HepG2 (cell line): ENCODE data around the gene NALCN. TPM values are rescaled to one million over a fixed set of nuclear protein-coding genes. Genes with fewer than 3 reads are reported as not detected.

Experiments
- ATAC-seq: fragments of 200-7000 bp; cut with Tn5 transposase; 3 replicates; pipeline ENCODE4 v1.9.1; 2020; ENCODE audit warnings: mild to moderate bottlenecking, moderate library complexity
- BruUV-seq: library from RNA; stranded (reverse); fragments of 400-500 nt; replicated peaks from 2 replicates; lab custom pipeline; 2021; lab: Mats Ljungman, UMichigan
- CTCF ChIA-PET: fragments of 300-600 bp; formaldehyde crosslinking; extraction: SDS; loops from one replicate; lab custom pipeline; 2021; ENCODE audit warnings: low total read pairs, inconsistent platforms, low intra/inter-chr PET ratio; lab: Yijun Ruan, JAX
- POLR2A ChIA-PET: fragments of 350-600 bp; sonication (Branson Sonifier 250); formaldehyde crosslinking; loops from one replicate; lab custom pipeline; 2020; ENCODE audit warnings: antibody characterized with exemption, inconsistent platforms; lab: Yijun Ruan, JAX
- DNase-seq: peaks from one replicate; pipeline ENCODE4 v3.0.0-alpha.2; 2015; ENCODE audit warnings: low spot score
- FAIRE-seq: peaks from 3 replicates; lab custom pipeline; 2011; peaks lifted over from hg19 to GRCh38; lab: Jason Lieb, UNC
- H2AFZ ChIP-seq: one replicate; pipeline ENCODE4 v1.6.1; 2011; ENCODE audit warnings: low read length, inconsistent platforms
- H3K27ac ChIP-seq: fragments of 300-600 bp; 3 replicates; pipeline ENCODE4 v1.8.0; 2011; ENCODE audit warnings: mixed run types, mild to moderate bottlenecking, mixed read lengths, low read length, inconsistent platforms; ENCODE audit not compliant: insufficient read depth; ENCODE audit errors: extremely low read length
- H3K27me3 ChIP-seq, 2 experiments: fragments of 200-600 bp in 1 of 2; 2 replicates in 1 of 2; 3 replicates in 1 of 2; pipeline versions ENCODE4 v1.6.0 to v1.8.0; 2011; ENCODE audit warnings: low read length in 2 of 2, mild to moderate bottlenecking in 2 of 2, moderate library complexity in 2 of 2, inconsistent platforms in 1 of 2; ENCODE audit not compliant: insufficient read depth in 2 of 2, control insufficient read depth in 1 of 2
- H3K36me3 ChIP-seq, 2 experiments: fragments of 200-600 bp in 1 of 2; replicated peaks in 1 of 2; 2 replicates in 1 of 2; 3 replicates in 1 of 2; pipeline versions ENCODE4 v1.5.1 to v1.8.0; 2011; ENCODE audit warnings: low read length in 2 of 2, inconsistent platforms in 1 of 2; ENCODE audit not compliant: insufficient read depth in 2 of 2, control insufficient read depth in 1 of 2
- H3K4me1 ChIP-seq: 2 replicates; pipeline ENCODE4 v1.5.1; 2012; ENCODE audit warnings: low read length, inconsistent platforms; ENCODE audit not compliant: insufficient read depth
- H3K4me2 ChIP-seq: 2 replicates; pipeline ENCODE4 v1.6.0; 2011; ENCODE audit warnings: low read depth, low read length, inconsistent platforms
- H3K4me3 ChIP-seq, 3 experiments: fragments of 200-600 bp in 1 of 3; sonication (generic), shearing (Covaris generic) in 1 of 3; replicated peaks in 1 of 3; 2 replicates each; pipeline ENCODE4 v1.5.1; 2011 to 2016; ENCODE audit warnings: low read length in 3 of 3, inconsistent platforms in 2 of 3, low read depth in 2 of 3, mild to moderate bottlenecking in 2 of 3, control low read depth in 1 of 3, mixed read lengths in 1 of 3; ENCODE audit not compliant: insufficient read depth in 1 of 3
- H3K79me2 ChIP-seq: one replicate; pipeline ENCODE4 v1.6.1; 2011; ENCODE audit warnings: low read length, inconsistent platforms; ENCODE audit not compliant: insufficient read depth
- H3K9ac ChIP-seq: 2 replicates; pipeline ENCODE4 v1.6.0; 2011; ENCODE audit warnings: mild to moderate bottlenecking, low read depth, low read length, inconsistent platforms; ENCODE audit not compliant: insufficient read depth
- H3K9me3 ChIP-seq: 2 replicates; pipeline ENCODE4 v1.5.1; 2012; ENCODE audit warnings: mild to moderate bottlenecking, low read length
- H4K20me1 ChIP-seq: 2 replicates; pipeline ENCODE4 v1.6.0; 2011; ENCODE audit warnings: inconsistent platforms, mild to moderate bottlenecking, low read length, moderate library complexity; ENCODE audit not compliant: insufficient read depth
- BRD4 ChIP-seq: sonication (generic); formaldehyde crosslinking; IDR thresholded peaks from 2 replicates; pipeline ENCODE4 v1.4.0; 2020; ENCODE audit warnings: missing genetic modification reagents
- ESRRA ChIP-seq: sonication (generic); formaldehyde crosslinking; IDR thresholded peaks from 2 replicates; pipeline ENCODE4 v1.5.1; 2020; ENCODE audit warnings: mild to moderate bottlenecking, low read depth, missing genetic modification reagents
- HNRNPH1 ChIP-seq: fragments of 200-400 bp; formaldehyde crosslinking; optimal IDR thresholded peaks from 2 replicates; pipeline ENCODE3; 2017; ENCODE audit warnings: mild to moderate bottlenecking, low read depth, low read length
- KDM1A ChIP-seq: IDR thresholded peaks from 2 replicates; pipeline ENCODE4 v1.6.1; 2016; ENCODE audit warnings: missing compliant biosample characterization
- MEF2D ChIP-seq: sonication (generic); formaldehyde crosslinking; IDR thresholded peaks from 2 replicates; pipeline ENCODE4 v1.5.1; 2020; ENCODE audit warnings: mild to moderate bottlenecking, missing genetic modification reagents
- NFE2L2 ChIP-seq: fragments of 150-350 bp; IDR thresholded peaks from 2 replicates; pipeline ENCODE4 v1.6.1; 2014; ENCODE audit warnings: low read length
- ONECUT2 ChIP-seq: sonication (generic); formaldehyde crosslinking; IDR thresholded peaks from 2 replicates; pipeline ENCODE4 v1.4.0; 2020; ENCODE audit warnings: missing genetic modification reagents
- SAFB2 ChIP-seq: sonication (generic); formaldehyde crosslinking; IDR thresholded peaks from 2 replicates; pipeline ENCODE4 v1.5.1; 2020; ENCODE audit warnings: missing genetic modification reagents, low read depth, mild to moderate bottlenecking, borderline replicate concordance
- SMAD3 ChIP-seq: sonication (generic); formaldehyde crosslinking; IDR thresholded peaks from 2 replicates; pipeline ENCODE4 v1.4.0; 2020; ENCODE audit warnings: missing genetic modification reagents
- ZBTB21 ChIP-seq: sonication (generic); formaldehyde crosslinking; IDR thresholded peaks from 2 replicates; pipeline ENCODE4 v1.4.0; 2020; ENCODE audit warnings: missing genetic modification reagents
- ZFP82 ChIP-seq: sonication (generic); formaldehyde crosslinking; IDR thresholded peaks from 2 replicates; pipeline ENCODE4 v1.5.1; 2020; ENCODE audit warnings: mild to moderate bottlenecking, missing genetic modification reagents, borderline replicate concordance
- ZNF160 ChIP-seq: sonication (generic); formaldehyde crosslinking; IDR thresholded peaks from 2 replicates; pipeline ENCODE4 v1.8.0; 2022; ENCODE audit warnings: mild to moderate bottlenecking, inconsistent platforms, missing genetic modification reagents
- ZNF17 ChIP-seq: sonication (generic); formaldehyde crosslinking; IDR thresholded peaks from 2 replicates; pipeline ENCODE4 v1.5.0; 2020; ENCODE audit warnings: mild to moderate bottlenecking, missing genetic modification reagents
- ZNF331 ChIP-seq: sonication (generic); formaldehyde crosslinking; IDR thresholded peaks from 2 replicates; pipeline ENCODE4 v1.4.0; 2020; ENCODE audit warnings: missing genetic modification reagents
- ZNF33B ChIP-seq: sonication (generic); formaldehyde crosslinking; IDR thresholded peaks from 2 replicates; pipeline ENCODE4 v1.5.1; 2020; ENCODE audit warnings: mild to moderate bottlenecking, missing genetic modification reagents
- ZNF430 ChIP-seq: sonication (generic); formaldehyde crosslinking; IDR thresholded peaks from 2 replicates; pipeline ENCODE4 v1.9.0; 2021; ENCODE audit warnings: mild to moderate bottlenecking, missing genetic modification reagents
- ZNF775 ChIP-seq: sonication (generic); formaldehyde crosslinking; IDR thresholded peaks from 2 replicates; pipeline ENCODE4 v1.4.0; 2020; ENCODE audit warnings: missing genetic modification reagents, mild to moderate bottlenecking, moderate library complexity, borderline replicate concordance
- ZNF83 ChIP-seq: sonication (generic); formaldehyde crosslinking; IDR thresholded peaks from 2 replicates; pipeline ENCODE4 v1.4.0; 2020; ENCODE audit warnings: missing genetic modification reagents, mild to moderate bottlenecking, borderline replicate concordance
- ZNF879 ChIP-seq: sonication (generic); formaldehyde crosslinking; IDR thresholded peaks from 2 replicates; pipeline ENCODE4 v1.8.1; 2023; ENCODE audit warnings: missing genetic modification reagents
- WGBS: methylation state at CpG from one replicate; pipeline ENCODE4 v1.1.6; 2017; ENCODE audit warnings: low lambda C conversion rate; 5-methylcytosine and 5-hydroxymethylcytosine counted together
- in situ Hi-C: cut with HindIII; loops from 2 replicates; pipeline ENCODE4 v1.10.0; 2017; ENCODE audit warnings: low pct_unique_long_range_greater_than_20kb; ENCODE audit not compliant: extremely low pct_ligation_motif_present
- intact Hi-C: fragments of 100-400 bp; cut with micrococcal nuclease; formaldehyde crosslinking; loops from one replicate; pipeline ENCODE4 v1.10.0; 2022; ENCODE audit not compliant: unreplicated experiment
- polyA plus RNA-seq, 8 experiments: library from polyadenylated mRNA; depleted of rRNA in 3 of 8; stranded (reverse) in 7 of 8; unstranded in 1 of 8; fragments of >200 nt; fragmentation: Illumina TruSeq in 4 of 8; extraction: Trizol in 4 of 8; gene quantifications; 2 replicates each; pipeline versions ENCODE4 v1.2.1 to v1.2.3, GENCODE V29; 2011 to 2016; ENCODE audit warnings: low read depth in 4 of 8, missing spikeins in 1 of 8, mixed read lengths in 1 of 8; ENCODE audit not compliant: insufficient read depth in 1 of 8
- total RNA-seq, 5 experiments: library from RNA; depleted of rRNA; stranded (reverse); fragments of >200 nt; fragmentation: Illumina TruSeq; extraction: Trizol; gene quantifications; 2 replicates each; pipeline ENCODE4 v1.2.3, GENCODE V29; 2016; ENCODE audit warnings: low read depth in 1 of 5
- TF ChIP-seq, protein P1 (sequence below): sonication (generic); formaldehyde crosslinking; conservative IDR thresholded peaks from 2 replicates; pipeline ENCODE4 v1.4.0; 2020; ENCODE audit warnings: mild to moderate bottlenecking, missing genetic modification reagents, moderate library complexity

Gene NALCN
- total and polyA plus RNA-seq, 2 of the 13 experiments (the other 11 are each of a cell fraction or from before 2014, with no cell fraction given) = not detected

DNA sequence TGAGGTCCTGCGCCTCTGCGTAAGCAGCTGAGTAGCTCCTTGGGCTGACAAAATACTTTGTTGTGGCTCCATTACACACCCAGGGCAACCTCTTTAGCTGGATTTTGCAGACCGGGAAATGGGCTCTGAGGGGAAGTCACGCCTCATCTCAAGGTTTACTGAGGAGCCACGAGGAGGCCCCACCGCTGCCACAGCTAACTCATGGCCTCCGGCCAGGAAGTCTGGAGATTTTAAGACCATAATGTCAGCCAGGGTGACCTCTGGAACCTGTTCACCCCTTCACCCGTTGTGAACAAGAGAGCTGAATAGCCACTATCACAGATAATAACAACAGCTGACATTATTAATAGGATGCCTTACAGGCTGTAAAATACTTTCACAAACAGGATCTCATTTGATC is 390.4 kb downstream of the NALCN start:
- Histone ChIP-seq H3K27ac (no peak overlapping the region), H3K4me1 (no peaks in the 10 kb centered on the region; the same call in 1 of the 2 replicates), H3K36me3 (no peaks in the 10 kb centered on the region), H3K9ac (no peak overlapping the region), H4K20me1 (no peaks in the 10 kb centered on the region), H3K27me3 (no peaks in the 10 kb centered on the region), H3K4me2 (no peak overlapping the region), H2AFZ (no peak overlapping the region), H3K9me3 (no peaks in the 10 kb centered on the region), H3K79me2 (no peaks in the 10 kb centered on the region), H3K4me3 (no peak overlapping the region)
- DNase-seq (no peak), FAIRE-seq (no peak), ATAC-seq (no peak)
- BruUV-seq = no TSS peak
- WGBS = 33% methylated on average over 3 of the region's 8 CpGs
- in situ Hi-C loops (no loop called here), intact Hi-C loops (no loop called here)
- ChIA-PET CTCF (no interaction called here), POLR2A (no interaction called here)
- no peak for TF ChIP-seq NFE2L2
- no peak for TF ChIP-seq KDM1A (CRISPR knock-in tag)
- no peak for TF ChIP-seq ZNF775 (CRISPR knock-in tag)
- TF ChIP-seq SAFB2 = no peak
- no peak for TF ChIP-seq SMAD3
- TF ChIP-seq, protein P1, sequence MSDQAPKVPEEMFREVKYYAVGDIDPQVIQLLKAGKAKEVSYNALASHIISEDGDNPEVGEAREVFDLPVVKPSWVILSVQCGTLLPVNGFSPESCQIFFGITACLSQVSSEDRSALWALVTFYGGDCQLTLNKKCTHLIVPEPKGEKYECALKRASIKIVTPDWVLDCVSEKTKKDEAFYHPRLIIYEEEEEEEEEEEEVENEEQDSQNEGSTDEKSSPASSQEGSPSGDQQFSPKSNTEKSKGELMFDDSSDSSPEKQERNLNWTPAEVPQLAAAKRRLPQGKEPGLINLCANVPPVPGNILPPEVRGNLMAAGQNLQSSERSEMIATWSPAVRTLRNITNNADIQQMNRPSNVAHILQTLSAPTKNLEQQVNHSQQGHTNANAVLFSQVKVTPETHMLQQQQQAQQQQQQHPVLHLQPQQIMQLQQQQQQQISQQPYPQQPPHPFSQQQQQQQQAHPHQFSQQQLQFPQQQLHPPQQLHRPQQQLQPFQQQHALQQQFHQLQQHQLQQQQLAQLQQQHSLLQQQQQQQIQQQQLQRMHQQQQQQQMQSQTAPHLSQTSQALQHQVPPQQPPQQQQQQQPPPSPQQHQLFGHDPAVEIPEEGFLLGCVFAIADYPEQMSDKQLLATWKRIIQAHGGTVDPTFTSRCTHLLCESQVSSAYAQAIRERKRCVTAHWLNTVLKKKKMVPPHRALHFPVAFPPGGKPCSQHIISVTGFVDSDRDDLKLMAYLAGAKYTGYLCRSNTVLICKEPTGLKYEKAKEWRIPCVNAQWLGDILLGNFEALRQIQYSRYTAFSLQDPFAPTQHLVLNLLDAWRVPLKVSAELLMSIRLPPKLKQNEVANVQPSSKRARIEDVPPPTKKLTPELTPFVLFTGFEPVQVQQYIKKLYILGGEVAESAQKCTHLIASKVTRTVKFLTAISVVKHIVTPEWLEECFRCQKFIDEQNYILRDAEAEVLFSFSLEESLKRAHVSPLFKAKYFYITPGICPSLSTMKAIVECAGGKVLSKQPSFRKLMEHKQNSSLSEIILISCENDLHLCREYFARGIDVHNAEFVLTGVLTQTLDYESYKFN (CRISPR knock-in tag) = no peak
- TF ChIP-seq ZNF17 (CRISPR knock-in tag) = no peak
- no peak for TF ChIP-seq ZNF83 (CRISPR knock-in tag)
- TF ChIP-seq ZNF430 (CRISPR knock-in tag) = no peak
- no peak for TF ChIP-seq ESRRA (CRISPR knock-in tag)
- no peak for TF ChIP-seq ZBTB21 (CRISPR knock-in tag)
- no peak for TF ChIP-seq ONECUT2
- TF ChIP-seq BRD4 (CRISPR knock-in tag) = no peak
- TF ChIP-seq ZNF33B (CRISPR knock-in tag) = no peak
- TF ChIP-seq MEF2D (CRISPR knock-in tag) = no peak
- TF ChIP-seq HNRNPH1 = no peak
- no peak for TF ChIP-seq ZNF879 (CRISPR knock-in tag)
- TF ChIP-seq ZFP82 (CRISPR knock-in tag) = no peak
- no peak for TF ChIP-seq ZNF160 (CRISPR knock-in tag)
- no peak for TF ChIP-seq ZNF331 (CRISPR knock-in tag)
